ENCODE results near the gene ZBTB7C.

The ZBTB7C gene

GRCh38 chr18:48091869-48092497 is 317.2 kb downstream of the ZBTB7C start:
- DNase-seq (ENCODE audit: low read depth in 3 of 3), result no peak

GRCh38 chr18:48090702-48091101 is 318.5 kb downstream of the ZBTB7C start:
- no peak for DNase-seq (ENCODE audit: low read depth in 3 of 3)

- no peak for DNase-seq (ENCODE audit: low read depth in 3 of 3)
Measured at GRCh38 chr18:48090021-48090420, 319.2 kb downstream of the ZBTB7C start.

GRCh38 chr18:48085781-48086487 is 323.2 kb downstream of the ZBTB7C start:
- DNase-seq (ENCODE audit: low read depth in 3 of 3), result no peak

GRCh38 chr18:48084858-48085257 is 324.3 kb downstream of the ZBTB7C start:
- no peak for DNase-seq (ENCODE audit: low read depth in 3 of 3)

- DNase-seq (ENCODE audit: low read depth in 3 of 3), result no peak
Measured at GRCh38 chr18:48084041-48084757, 325.0 kb downstream of the ZBTB7C start.

- DNase-seq (ENCODE audit: low read depth in 3 of 3), result no peak
Measured at GRCh38 chr18:48080546-48080945, 328.6 kb downstream of the ZBTB7C start.

- DNase-seq (ENCODE audit: low read depth in 3 of 3), result no peak
Measured at GRCh38 chr18:48079885-48080284, 329.3 kb downstream of the ZBTB7C start.

GRCh38 chr18:48078448-48078847 is 330.7 kb downstream of the ZBTB7C start:
- no peak for DNase-seq (ENCODE audit: low read depth in 3 of 3)

- no peak for DNase-seq (ENCODE audit: low read depth in 3 of 3)
Measured at GRCh38 chr18:48077291-48077690, 331.9 kb downstream of the ZBTB7C start.

- DNase-seq (ENCODE audit: low read depth in 3 of 3), result no peak
Measured at GRCh38 chr18:48076461-48076860, 332.7 kb downstream of the ZBTB7C start.

- no peak for DNase-seq (ENCODE audit: low read depth in 3 of 3)
Measured at GRCh38 chr18:48075707-48076093, 333.5 kb downstream of the ZBTB7C start.

GRCh38 chr18:48074929-48075706 is 334.1 kb downstream of the ZBTB7C start:
- DNase-seq (ENCODE audit: low read depth in 3 of 3), result no peak

- no peak for DNase-seq (ENCODE audit: low read depth in 3 of 3)
Measured at GRCh38 chr18:48073211-48073930, 335.8 kb downstream of the ZBTB7C start.

GRCh38 chr18:48072428-48073204 is 336.6 kb downstream of the ZBTB7C start:
- no peak for DNase-seq (ENCODE audit: low read depth in 3 of 3)

GRCh38 chr18:48068916-48069445 is 340.2 kb downstream of the ZBTB7C start:
- no peak for DNase-seq (ENCODE audit: low read depth in 3 of 3)

- DNase-seq (ENCODE audit: low read depth in 3 of 3), result no peak
Measured at GRCh38 chr18:48066225-48066652, 342.9 kb downstream of the ZBTB7C start.

GRCh38 chr18:48065601-48065995 is 343.6 kb downstream of the ZBTB7C start:
- no peak for DNase-seq (ENCODE audit: low read depth in 3 of 3)

GRCh38 chr18:48064978-48065600 is 344.1 kb downstream of the ZBTB7C start:
- no peak for DNase-seq (ENCODE audit: low read depth in 3 of 3)

Data from stimulated activated CD4-positive, alpha-beta T cell treated with anti-CD3 and anti-CD28 coated beads, TNF-alpha, amount 100 ng/mL, for 4 hours (primary cell).